HG02970 (cell line): ENCODE results near the gene MICALL1.

ENCODE experiments used
- ATAC-seq: cut with Tn5 transposase; IDR thresholded peaks from one replicate; pipeline ENCODE4 v1.9.1; 2021; ENCODE audit warnings: mild to moderate bottlenecking, moderate library complexity, moderate number of reproducible peaks; ENCODE audit not compliant: unreplicated experiment, low FRiP score

MICALL1 gene

DNA sequence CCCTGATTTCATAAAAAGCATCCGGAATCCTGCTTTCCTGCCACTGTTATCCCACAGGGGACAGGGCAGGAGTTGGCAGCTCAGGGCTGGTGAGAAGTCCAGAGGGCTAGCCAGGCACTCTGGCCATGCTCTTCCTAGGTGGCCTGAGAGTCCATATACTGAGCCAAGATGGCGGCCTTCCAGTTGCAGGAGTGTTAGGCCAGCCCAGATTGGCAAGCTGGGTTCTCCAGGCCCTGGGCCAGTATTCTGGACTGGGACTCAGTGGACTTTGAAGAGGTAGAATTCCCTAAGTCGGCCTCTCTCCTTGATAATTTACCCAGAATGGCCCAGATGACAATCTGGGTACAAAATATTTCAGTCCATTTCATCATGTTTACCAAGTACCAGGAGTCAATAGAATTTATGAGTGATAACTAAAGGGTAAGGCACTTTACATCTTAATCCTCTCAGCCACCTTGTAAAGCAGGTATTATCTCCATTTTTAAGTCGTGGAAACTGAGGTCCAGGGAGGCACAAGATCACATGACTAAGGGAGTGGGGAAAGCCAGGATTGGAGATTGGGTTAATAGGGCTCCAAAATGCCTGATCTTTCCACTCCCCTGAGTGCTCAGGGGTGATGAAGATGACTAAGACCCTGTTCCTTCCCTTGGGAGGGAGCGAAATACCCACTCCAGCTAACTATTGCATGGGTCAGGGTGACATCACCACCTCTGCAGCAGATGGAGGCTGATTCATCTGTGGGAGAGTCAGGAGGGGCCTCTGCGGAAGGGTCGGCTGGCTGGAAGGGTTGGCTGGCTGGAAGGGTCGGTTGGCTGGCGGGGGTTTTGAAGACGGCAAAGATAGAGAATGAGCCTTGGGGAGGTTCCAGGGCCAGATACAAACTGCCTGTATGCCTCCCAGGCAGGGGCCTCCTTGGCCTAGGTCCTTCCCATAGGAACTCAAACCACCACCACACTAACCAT lies 1.2 kb upstream of the MICALL1 start:
- no peak for ATAC-seq

- ATAC-seq, result peak; percentile 19
These were observed 389 bp downstream of the MICALL1 start for GRCh38 chr22:37906364-37907008.

DNA sequence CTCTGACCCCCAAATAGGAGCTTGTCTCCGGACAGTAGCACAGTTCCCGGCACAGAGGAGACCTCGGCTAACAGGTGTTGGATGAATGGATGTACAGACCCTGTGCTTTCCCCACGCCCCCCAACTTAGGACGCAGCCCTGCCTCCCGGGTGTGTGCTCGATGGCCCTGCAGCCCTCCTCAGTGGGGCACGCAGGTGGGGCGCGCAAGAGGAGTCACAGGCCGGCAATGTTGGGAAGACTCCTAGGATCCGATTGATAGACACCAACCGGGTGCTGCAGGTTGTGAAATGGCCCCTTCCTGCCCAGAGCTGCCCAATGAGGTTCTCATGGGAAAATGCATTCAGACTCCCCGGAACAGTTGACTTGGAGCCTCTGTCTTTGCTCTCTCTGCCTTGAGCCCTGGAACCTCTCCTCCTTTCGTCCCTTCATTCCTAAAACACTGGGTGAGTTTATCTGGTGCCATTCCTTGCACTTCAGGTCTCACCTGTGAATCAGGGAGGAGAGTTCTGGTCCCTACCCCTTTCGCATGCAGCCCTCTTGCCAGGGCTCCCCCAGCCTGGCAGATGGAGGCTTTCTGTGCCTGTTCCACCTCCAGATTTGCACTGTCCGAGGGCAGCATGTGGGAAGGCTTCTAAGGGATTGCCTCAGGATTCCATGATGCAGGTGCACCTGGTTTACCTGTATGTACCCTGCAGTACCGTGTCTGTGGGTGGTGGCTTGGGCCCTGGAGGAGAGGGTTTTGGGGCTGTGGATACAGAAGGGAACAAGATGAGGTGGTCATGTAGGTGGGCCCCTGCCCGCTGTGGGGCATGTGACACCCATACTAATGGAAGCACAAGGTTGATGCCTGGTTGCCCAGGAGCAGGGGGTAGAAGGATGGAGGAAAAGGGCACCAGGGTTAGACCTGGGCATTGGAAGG lies 1.2 kb downstream of the MICALL1 start:
- no peak for ATAC-seq

- ATAC-seq, result no peak
These were observed 3.7 kb downstream of the MICALL1 start for GRCh38 chr22:37909766-37910165.

DNA sequence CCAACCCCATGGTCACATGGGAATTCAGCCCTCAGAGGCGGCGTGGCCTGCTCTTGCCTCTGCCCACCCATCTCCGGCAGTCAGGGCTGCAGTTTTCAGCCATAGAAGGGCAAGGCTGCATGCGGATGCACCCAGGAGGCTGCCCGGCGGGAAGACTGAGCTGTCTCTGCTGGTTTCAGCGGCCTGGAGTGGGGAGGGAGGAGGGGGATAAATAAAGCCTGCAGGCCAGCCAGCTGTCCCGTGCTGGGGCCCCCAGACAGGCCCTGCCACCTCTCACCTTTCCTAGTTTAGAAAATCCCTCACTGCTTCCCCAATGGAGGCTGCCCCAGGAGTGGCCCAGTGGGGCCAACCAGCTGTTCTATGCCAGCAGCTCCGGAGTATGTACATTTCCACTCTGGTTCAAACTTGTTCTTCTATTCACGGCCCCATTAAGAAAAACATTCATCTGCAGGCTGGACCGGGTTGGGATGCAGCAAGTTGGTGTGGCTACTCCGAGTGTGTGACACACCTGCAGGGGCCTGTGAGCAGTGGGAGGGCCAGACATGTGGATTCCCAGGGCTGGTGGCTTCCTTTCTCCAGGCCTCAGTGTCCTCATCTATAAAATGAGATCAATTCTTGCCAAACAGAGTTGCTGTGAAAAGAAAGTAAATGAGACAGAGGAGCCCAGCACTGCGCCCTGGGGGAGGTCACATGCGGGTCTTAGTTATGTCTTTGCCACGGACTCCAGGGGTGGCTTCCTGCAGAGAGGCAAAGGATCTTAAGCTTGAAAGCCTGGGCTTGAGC lies 5.0 kb downstream of the MICALL1 start:
- no peak for ATAC-seq

DNA sequence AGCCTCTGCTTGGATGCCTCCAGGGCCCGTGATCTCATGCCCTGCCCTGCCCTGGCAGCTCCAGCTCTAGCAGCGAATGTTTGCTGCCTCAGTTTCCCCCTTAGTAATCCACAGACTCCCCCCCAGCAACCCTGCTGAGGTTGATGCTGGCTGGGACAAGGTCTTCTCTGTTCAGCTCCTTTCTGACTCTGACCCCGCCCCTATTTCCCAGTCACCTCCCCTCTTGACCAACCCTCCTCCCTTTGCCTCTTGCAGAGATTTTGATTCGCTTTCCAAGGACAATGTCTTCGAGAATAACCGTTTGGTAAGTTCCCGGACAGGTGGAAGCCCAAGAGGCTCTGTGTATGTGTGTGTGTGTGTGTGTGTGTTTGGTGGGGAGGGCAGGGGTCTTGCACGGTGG lies 5.6 kb downstream of the MICALL1 start:
- no peak for ATAC-seq

DNA sequence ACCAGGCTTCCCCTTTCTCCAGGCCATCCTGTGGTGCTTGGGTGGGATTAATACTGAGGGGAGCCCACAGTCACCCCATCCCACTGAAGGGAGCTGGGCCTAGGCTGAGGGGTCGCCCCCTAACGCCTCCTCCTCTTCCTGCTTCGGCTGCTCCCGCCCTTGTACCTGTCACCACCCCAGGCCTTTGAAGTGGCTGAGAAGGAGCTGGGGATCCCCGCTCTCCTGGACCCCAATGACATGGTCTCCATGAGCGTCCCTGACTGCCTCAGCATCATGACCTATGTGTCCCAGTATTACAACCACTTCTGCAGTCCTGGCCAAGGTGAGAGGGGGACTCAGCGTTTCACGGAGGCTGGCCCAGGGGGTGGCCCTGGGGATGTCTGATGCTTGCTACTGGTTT lies 6.1 kb downstream of the MICALL1 start:
- no peak for ATAC-seq

- no peak for ATAC-seq
These were observed 7.2 kb downstream of the MICALL1 start for GRCh38 chr22:37913233-37913721.

- ATAC-seq, result no peak
These were observed 10.2 kb downstream of the MICALL1 start for GRCh38 chr22:37916311-37916710.

DNA sequence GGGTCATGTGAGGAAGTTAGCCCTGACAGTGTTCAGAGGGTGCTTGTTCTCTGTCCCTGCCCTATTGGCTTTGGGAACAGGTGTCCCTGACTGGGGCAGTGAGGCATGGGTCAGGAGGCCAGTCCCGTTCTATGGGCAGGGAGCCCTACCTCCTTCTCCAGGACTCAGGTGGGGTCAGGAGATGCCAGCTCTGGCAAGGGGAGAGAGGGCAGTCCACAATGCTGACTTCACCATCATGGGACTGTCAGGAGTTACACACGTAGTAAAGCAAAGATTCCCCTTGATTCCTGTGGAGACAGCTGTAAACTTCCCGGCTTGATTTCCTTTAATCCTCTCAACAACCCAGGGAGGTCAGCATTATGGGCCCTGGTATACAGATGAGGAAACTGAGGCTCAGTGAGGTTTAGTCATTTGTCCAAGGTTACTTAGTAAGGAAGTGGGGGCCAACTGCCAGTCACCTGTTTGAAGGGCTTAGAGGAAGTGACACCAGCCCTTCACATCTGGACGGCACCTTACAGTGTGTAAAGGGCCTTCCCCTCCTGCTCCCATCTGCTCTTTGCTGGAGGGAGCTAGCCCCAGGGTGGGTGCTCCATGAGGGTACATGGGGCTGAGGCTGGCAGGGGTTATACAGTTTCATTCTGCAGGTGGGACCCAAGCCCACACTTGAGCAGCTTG lies 11.9 kb downstream of the MICALL1 start:
- no peak for ATAC-seq

DNA sequence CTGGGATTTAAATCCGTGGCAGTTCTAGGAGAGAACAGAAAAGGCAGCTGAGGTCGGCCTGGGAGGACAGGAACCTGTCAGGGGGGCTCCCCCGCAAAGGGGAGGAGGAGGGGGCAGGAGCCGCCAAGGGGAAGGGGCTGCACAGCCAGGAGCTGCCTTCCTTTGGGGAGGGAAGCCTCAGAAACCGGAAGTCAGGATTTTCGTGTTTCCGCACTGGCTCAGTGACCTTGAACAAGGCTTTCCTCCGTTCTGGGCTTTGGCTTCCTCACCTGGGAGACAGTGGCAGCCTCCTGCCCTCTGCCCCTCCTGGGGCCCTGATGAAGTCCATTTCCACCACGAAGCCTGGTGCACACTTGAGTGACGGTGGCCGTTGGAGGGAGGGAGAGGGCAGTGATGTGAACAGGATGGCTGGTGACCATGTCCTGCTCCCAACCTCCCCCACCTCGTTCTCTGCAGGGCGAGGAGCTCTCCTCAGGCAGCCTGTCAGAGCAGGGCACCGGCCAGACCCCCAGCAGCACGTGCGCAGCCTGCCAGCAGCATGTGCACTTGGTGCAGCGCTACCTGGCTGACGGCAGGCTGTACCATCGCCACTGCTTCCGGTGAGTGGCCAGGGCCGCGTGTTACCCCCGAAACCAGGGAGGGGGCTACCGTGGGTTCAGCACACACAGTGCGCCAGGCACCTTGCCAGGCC lies 12.6 kb downstream of the MICALL1 start:
- no peak for ATAC-seq

DNA sequence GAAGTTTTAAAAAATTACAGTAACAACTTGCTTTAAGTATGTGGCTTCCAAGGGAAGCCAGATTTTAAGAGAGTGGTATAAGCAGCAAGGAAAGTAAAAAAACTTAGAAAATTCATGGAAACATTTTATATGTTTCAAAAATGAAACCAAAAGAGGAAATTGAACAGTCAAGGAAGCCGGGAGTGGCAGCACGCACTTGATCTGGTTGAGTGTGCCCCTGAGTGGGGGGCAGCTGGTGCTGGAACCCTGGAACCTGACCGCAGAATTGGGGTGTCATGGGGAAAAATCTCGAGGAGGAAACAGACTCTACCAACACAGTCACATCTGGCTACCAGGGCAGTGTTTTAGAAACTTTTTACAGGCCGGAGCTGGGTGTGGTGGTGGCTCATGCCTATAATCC lies 14.0 kb downstream of the MICALL1 start:
- no peak for ATAC-seq

- no peak for ATAC-seq
These were observed 16.1 kb downstream of the MICALL1 start for GRCh38 chr22:37922191-37922590.

- ATAC-seq, result no peak
These were observed 17.8 kb downstream of the MICALL1 start for GRCh38 chr22:37923927-37924326.

- no peak for ATAC-seq
These were observed 18.4 kb downstream of the MICALL1 start for GRCh38 chr22:37924386-37925065.

DNA sequence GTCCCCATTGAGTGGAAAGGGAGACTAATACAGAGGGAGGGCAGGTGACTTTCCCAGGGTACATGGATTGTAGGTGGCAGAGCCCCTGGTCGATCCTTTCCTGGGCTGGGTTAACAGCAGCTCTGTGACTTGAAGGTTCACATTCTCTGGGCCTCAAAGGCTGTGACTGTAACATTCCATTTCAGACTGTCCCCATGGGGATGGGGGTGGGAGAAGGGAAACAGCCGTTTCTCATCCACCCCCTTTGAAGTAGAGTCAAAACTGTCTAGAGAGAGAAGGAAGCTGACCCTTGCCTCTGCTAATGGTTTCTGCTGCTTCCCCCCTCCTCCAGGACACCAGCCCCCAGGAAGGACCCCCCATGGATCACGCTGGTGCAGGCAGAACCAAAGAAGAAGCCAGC lies 19.2 kb downstream of the MICALL1 start:
- ATAC-seq, result no peak

- no peak for ATAC-seq
These were observed 19.7 kb downstream of the MICALL1 start for GRCh38 chr22:37925767-37926166.

GRCh38 chr22:37926358-37926757 lies 20.3 kb downstream of the MICALL1 start:
- no peak for ATAC-seq
